B cell (primary cell): ENCODE data around the gene CWC27. TPM values are rescaled to one million over a fixed set of nuclear protein-coding genes. Genes with fewer than 3 reads are reported as not detected.

Experiments
- ATAC-seq: fragments of 200-7000 bp; cut with Tn5 transposase; one replicate; pipeline ENCODE4 v1.10.0; 2021; ENCODE audit warnings: low read depth, mild to moderate bottlenecking, moderate number of reproducible peaks, moderate library complexity
- CTCF ChIA-PET: fragments of 350-600 bp; sonication (Branson Sonifier 250); formaldehyde crosslinking; loops from one replicate; lab custom pipeline; 2021; ENCODE audit warnings: antibody characterized with exemption, inconsistent platforms; lab: Charles Lee
- POLR2A ChIA-PET: fragments of 350-600 bp; sonication (Branson Sonifier 250); formaldehyde crosslinking; loops from one replicate; lab custom pipeline; 2021; ENCODE audit warnings: antibody characterized with exemption; lab: Charles Lee
- DNase-seq: peaks from one replicate; pipeline ENCODE4 v3.0.0; 2013
- H2AFZ ChIP-seq: 2 replicates; pipeline ENCODE4 v1.6.1; 2012; ENCODE audit warnings: mild to moderate bottlenecking, low read depth, low read length; ENCODE audit not compliant: insufficient read depth, poor library complexity, severe bottlenecking
- H3K27ac ChIP-seq, 2 donors: 1 replicate in 1 of 2; 2 replicates in 1 of 2; pipeline ENCODE4 v1.5.1; 2012 to 2013; ENCODE audit warnings: low read length in 2 of 2, mild to moderate bottlenecking in 2 of 2, moderate library complexity in 1 of 2
- H3K27me3 ChIP-seq, 4 experiments: fragments of 200-600 bp in 1 of 4; sonication (generic) in 1 of 4; replicated peaks in 1 of 4; 1 replicate in 2 of 4; 2 replicates in 2 of 4; pipeline versions ENCODE4 v1.6.1 to v1.7.0; 2013 to 2016; ENCODE audit warnings: low read length in 3 of 4, mild to moderate bottlenecking in 2 of 4, mixed read lengths in 1 of 4, moderate library complexity in 1 of 4; ENCODE audit not compliant: insufficient read depth in 4 of 4, control insufficient read depth in 3 of 4; ENCODE audit errors: control extremely low read depth in 1 of 4
- H3K36me3 ChIP-seq, 2 experiments: replicated peaks in 1 of 2; 1 replicate in 1 of 2; 2 replicates in 1 of 2; pipeline versions ENCODE4 v1.6.1 to v1.7.1; 2013; ENCODE audit warnings: low read length in 1 of 2; ENCODE audit not compliant: insufficient read depth in 2 of 2, control insufficient read depth in 1 of 2; ENCODE audit errors: control extremely low read depth in 1 of 2, extremely low read depth in 1 of 2
- H3K4me1 ChIP-seq, 2 donors: fragments of 200-600 bp in 1 of 2; sonication (generic) in 1 of 2; 1 replicate in 1 of 2; 2 replicates in 1 of 2; pipeline versions ENCODE4 v1.5.1 to v1.6.1; 2013 to 2017; ENCODE audit warnings: low read length in 2 of 2; ENCODE audit not compliant: control insufficient read depth in 2 of 2, insufficient read depth in 2 of 2
- H3K4me2 ChIP-seq: replicated peaks from 2 replicates; pipeline ENCODE3; 2012; ENCODE audit warnings: mild to moderate bottlenecking, low read depth, low read length; ENCODE audit not compliant: poor library complexity, severe bottlenecking
- H3K4me3 ChIP-seq, 5 experiments: fragments of 200-600 bp in 1 of 5; sonication (generic) in 1 of 5; 1 replicate in 3 of 5; 2 replicates in 2 of 5; pipeline versions ENCODE4 v1.5.1 to v1.7.0; 2011 to 2016; ENCODE audit warnings: low read length in 4 of 5, mild to moderate bottlenecking in 4 of 5, low read depth in 2 of 5, control low read depth in 1 of 5, moderate library complexity in 1 of 5; ENCODE audit not compliant: insufficient read depth in 1 of 5; ENCODE audit errors: control extremely low read depth in 1 of 5, extremely low read depth in 1 of 5
- H3K79me2 ChIP-seq: fragments of 200-600 bp; sonication (generic); one replicate; pipeline ENCODE4 v1.6.0; 2016; ENCODE audit warnings: low read length; ENCODE audit not compliant: control insufficient read depth, insufficient read depth
- H3K9ac ChIP-seq: fragments of 200-600 bp; sonication (generic); 2 replicates; pipeline ENCODE4 v1.6.1; 2017; ENCODE audit warnings: mild to moderate bottlenecking, low read length, moderate library complexity
- H3K9me3 ChIP-seq, 3 donors: one replicate each; pipeline versions ENCODE4 v1.6.1 to v1.7.1; 2013; ENCODE audit warnings: low read length in 2 of 3; ENCODE audit not compliant: control insufficient read depth in 2 of 3, insufficient read depth in 1 of 3; ENCODE audit errors: control extremely low read depth in 1 of 3
- H4K20me1 ChIP-seq: 2 replicates; pipeline ENCODE4 v1.6.0; 2012; ENCODE audit warnings: mild to moderate bottlenecking, low read length; ENCODE audit not compliant: insufficient read depth, control insufficient read depth, poor library complexity, severe bottlenecking
- H3K27ac Mint-ChIP-seq: one replicate; pipeline ENCODE4 v1.8.0; 2021; ENCODE audit warnings: mixed read lengths
- H3K27me3 Mint-ChIP-seq: one replicate; pipeline ENCODE4 v1.8.0; 2021; ENCODE audit warnings: mixed read lengths
- H3K4me1 Mint-ChIP-seq: one replicate; pipeline ENCODE4 v1.8.0; 2021; ENCODE audit warnings: mixed read lengths
- H3K4me3 Mint-ChIP-seq: one replicate; pipeline ENCODE4 v1.8.0; 2021; ENCODE audit warnings: mixed read lengths
- H3K9me3 Mint-ChIP-seq: one replicate; pipeline ENCODE4 v1.8.0; 2022; ENCODE audit warnings: mixed read lengths; ENCODE audit not compliant: insufficient read depth
- EZH2 ChIP-seq: IDR thresholded peaks from 2 replicates; pipeline ENCODE4 v1.6.1; 2012; ENCODE audit warnings: borderline replicate concordance, low read depth, mild to moderate bottlenecking, moderate library complexity, low read length; ENCODE audit not compliant: insufficient read depth, poor library complexity, severe bottlenecking
- WGBS: methylation state at CpG from one replicate; pipeline ENCODE4 v1.1.5; 2013; ENCODE audit warnings: missing lambda C conversion rate; ENCODE audit not compliant: insufficient coverage; 5-methylcytosine and 5-hydroxymethylcytosine counted together
- intact Hi-C: fragments of 100-400 bp; cut with micrococcal nuclease; formaldehyde crosslinking; loops from one replicate; pipeline ENCODE4 v1.10.0; 2022
- polyA plus RNA-seq: library from polyadenylated mRNA; depleted of rRNA; stranded (reverse); fragments of >200 nt; gene quantifications from 2 replicates; pipeline ENCODE4 v1.2.3, GENCODE V29; 2012
- total RNA-seq, 2 donors: library from RNA; stranded (reverse); fragments of 120-200 nt in 1 of 2; gene quantifications; 1 replicate in 1 of 2; 2 replicates in 1 of 2; pipeline versions ENCODE4 v1.2.3 to v1.2.4, GENCODE V29; 2013 to 2022
- TF ChIP-seq, protein P1 (sequence below): fragments of 200-600 bp; IDR thresholded peaks from one replicate; pipeline ENCODE4 v1.8.0; 2022; ENCODE audit warnings: antibody characterized with exemption, mild to moderate bottlenecking

CWC27 gene
- total and polyA plus RNA-seq, 2 donors (not counting 1 experiment from before 2014, with no cell fraction given): 6.6 to 30.5 TPM

DNA sequence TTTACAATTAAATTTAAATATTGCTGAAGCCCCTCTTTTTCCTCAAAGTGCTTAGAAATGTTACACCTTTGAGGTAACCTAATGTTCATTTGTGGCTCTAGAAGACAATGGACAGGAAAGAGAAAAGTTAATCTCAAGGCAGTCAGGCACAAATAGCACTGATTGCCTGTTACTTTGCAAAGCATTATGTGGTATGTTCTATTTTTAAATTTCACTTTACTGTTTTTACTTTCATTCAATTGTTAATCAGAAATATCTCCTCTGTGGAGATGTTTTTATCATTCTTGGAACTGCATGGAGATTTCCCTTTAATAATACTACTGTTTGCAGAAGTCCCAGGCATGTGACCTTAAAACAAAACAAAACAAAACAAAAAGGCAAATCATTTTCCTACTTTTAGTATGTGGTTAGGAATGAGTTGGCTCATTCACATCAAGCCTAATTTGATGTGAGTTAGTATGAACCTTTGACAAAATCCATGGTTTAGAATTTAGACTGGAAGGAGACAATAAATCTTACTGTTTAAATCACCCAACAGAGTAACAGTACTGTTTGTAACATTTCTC lies 67.5 kb downstream of the CWC27 start:
- no peak for DNase-seq
- no peak overlapping the region for H3K4me3 ChIP-seq
- ChIA-PET POLR2A (no interaction called here), CTCF (no interaction called here)
- no peak overlapping the region for H3K27ac ChIP-seq
- TF ChIP-seq, protein P1, sequence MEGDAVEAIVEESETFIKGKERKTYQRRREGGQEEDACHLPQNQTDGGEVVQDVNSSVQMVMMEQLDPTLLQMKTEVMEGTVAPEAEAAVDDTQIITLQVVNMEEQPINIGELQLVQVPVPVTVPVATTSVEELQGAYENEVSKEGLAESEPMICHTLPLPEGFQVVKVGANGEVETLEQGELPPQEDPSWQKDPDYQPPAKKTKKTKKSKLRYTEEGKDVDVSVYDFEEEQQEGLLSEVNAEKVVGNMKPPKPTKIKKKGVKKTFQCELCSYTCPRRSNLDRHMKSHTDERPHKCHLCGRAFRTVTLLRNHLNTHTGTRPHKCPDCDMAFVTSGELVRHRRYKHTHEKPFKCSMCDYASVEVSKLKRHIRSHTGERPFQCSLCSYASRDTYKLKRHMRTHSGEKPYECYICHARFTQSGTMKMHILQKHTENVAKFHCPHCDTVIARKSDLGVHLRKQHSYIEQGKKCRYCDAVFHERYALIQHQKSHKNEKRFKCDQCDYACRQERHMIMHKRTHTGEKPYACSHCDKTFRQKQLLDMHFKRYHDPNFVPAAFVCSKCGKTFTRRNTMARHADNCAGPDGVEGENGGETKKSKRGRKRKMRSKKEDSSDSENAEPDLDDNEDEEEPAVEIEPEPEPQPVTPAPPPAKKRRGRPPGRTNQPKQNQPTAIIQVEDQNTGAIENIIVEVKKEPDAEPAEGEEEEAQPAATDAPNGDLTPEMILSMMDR: no peak
- no peak for TF ChIP-seq EZH2
- intact Hi-C loops: no loop called here
- H3K27me3 Mint-ChIP-seq: no peaks in the 10 kb centered on the region
- H3K9ac ChIP-seq: no peak overlapping the region
- H3K79me2 ChIP-seq: no peaks in the 10 kb centered on the region
- no peak overlapping the region for H2AFZ ChIP-seq
- H3K4me1 Mint-ChIP-seq: no peaks in the 10 kb centered on the region
- H4K20me1 ChIP-seq: no peaks in the 10 kb centered on the region
- no peak overlapping the region for H3K4me3 Mint-ChIP-seq
- H3K9me3 ChIP-seq: no peaks in the 10 kb centered on the region
- no peak for ATAC-seq
- no peaks in the 10 kb centered on the region for H3K4me1 ChIP-seq
- H3K9me3 Mint-ChIP-seq: peaks cover 2% of the 10 kb centered on the region
- H3K4me2 ChIP-seq: no peak overlapping the region
- H3K27me3 ChIP-seq: no peaks in the 10 kb centered on the region
- H3K36me3 ChIP-seq: peaks cover 0 to 5% of the 10 kb centered on the region in 2 experiments
- no peak overlapping the region for H3K27ac Mint-ChIP-seq

DNA sequence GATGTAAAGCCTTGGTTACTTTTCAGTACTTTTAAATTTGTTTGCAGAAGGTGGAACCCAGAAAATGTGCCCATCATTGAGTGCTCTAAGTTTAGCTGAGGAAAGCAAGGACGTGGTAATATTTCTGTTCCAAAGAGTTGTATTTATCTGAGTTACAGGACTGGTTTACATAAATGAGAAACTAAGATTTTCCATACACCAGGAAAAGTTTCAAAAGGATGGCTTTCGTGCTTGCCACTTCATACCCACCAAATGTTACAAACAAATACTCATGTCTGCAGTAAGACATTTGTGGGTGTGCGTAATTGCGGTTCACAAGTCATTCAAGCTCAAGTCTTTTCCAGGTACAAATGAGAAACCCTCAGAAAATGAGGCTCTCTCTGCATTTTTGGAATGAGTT lies 68.1 kb downstream of the CWC27 start:
- Histone ChIP-seq H2AFZ (no peak overlapping the region), H3K79me2 (no peaks in the 10 kb centered on the region), H4K20me1 (no peaks in the 10 kb centered on the region), H3K4me2 (no peak overlapping the region), H3K9me3 (no peaks in the 10 kb centered on the region), H3K9ac (no peak overlapping the region), H3K36me3 (peaks cover 0 to 5% of the 10 kb centered on the region in 2 experiments), H3K4me3 (no peak overlapping the region), H3K27me3 (no peaks in the 10 kb centered on the region), H3K27ac (no peak overlapping the region), H3K4me1 (no peaks in the 10 kb centered on the region)
- Mint-ChIP-seq H3K4me3 (no peak overlapping the region), H3K27ac (no peak overlapping the region), H3K4me1 (no peaks in the 10 kb centered on the region), H3K27me3 (no peaks in the 10 kb centered on the region), H3K9me3 (peaks cover 2% of the 10 kb centered on the region)
- POLR2A ChIA-PET: no interaction called here
- WGBS: no CpG with 5 or more reads among the region's 4 CpGs
- CTCF ChIA-PET: no interaction called here
- ATAC-seq: no peak
- intact Hi-C loops: no loop called here
- no peak for DNase-seq
- TF ChIP-seq EZH2: no peak
- TF ChIP-seq, protein P1: no peak
